Measurements from ENCODE around the gene CAT. TPM values are rescaled to one million over a fixed set of nuclear protein-coding genes. Genes with fewer than 3 reads are reported as not detected.

CAT gene
- total and polyA plus RNA-seq, 9 of the 15 experiments (the other 6 are each of a cell fraction or from before 2014, with no cell fraction given): 86.7 to 183 (median 114) TPM

- TF ChIP-seq E2F6 (IDR thresholded peaks at IDR 0.05; ENCODE audit: borderline replicate concordance in 1 of 2, extremely low read depth in 1 of 2, insufficient read depth in 1 of 2, insufficient read length in 1 of 2, low read depth in 1 of 2, low read length in 1 of 2, poor library complexity in 1 of 2, severe bottlenecking in 1 of 2) (no peak), ZKSCAN1 (IDR thresholded peaks at IDR 0.05; ENCODE audit: low read depth, low read length) (no peak), STAG1 (CRISPR knock-in tag; IDR thresholded peaks at IDR 0.05; ENCODE audit: borderline replicate concordance) (no peak; the same call in 1 of the 2 replicates), HIVEP1 (CRISPR knock-in tag; IDR thresholded peaks at IDR 0.05) (no peak), TEAD4 (IDR thresholded peaks at IDR 0.05; ENCODE audit: low read length) (peak; percentile 30; the same call in 1 of the 2 replicates), TEAD4 (CRISPR knock-in tag; IDR thresholded peaks at IDR 0.05; ENCODE audit: borderline replicate concordance) (no peak), CREM (IDR thresholded peaks at IDR 0.05; ENCODE audit: low read depth) (no peak), POLR2G (IDR thresholded peaks at IDR 0.05; ENCODE audit: low read depth, low read length) (no peak), XRCC5 (IDR thresholded peaks at IDR 0.05; ENCODE audit: low read depth, low read length) (no peak), NFYB (IDR thresholded peaks at IDR 0.05; ENCODE audit: extremely low read depth, insufficient read length) (no peak), RNF2 (IDR thresholded peaks at IDR 0.05) (0 out of 2 replicates have a peak, but pooled peaks have one; percentile 2), KHSRP (IDR thresholded peaks at IDR 0.05) (no peak), THRAP3 (IDR thresholded peaks at IDR 0.05; ENCODE audit: borderline replicate concordance) (no peak), NCOA6 (IDR thresholded peaks at IDR 0.05) (no peak), FOXA1 (IDR thresholded peaks at IDR 0.05; ENCODE audit: borderline replicate concordance) (no peak), ZNF830 (CRISPR knock-in tag; IDR thresholded peaks at IDR 0.05) (no peak)
- TF ChIP-seq, protein P1, sequence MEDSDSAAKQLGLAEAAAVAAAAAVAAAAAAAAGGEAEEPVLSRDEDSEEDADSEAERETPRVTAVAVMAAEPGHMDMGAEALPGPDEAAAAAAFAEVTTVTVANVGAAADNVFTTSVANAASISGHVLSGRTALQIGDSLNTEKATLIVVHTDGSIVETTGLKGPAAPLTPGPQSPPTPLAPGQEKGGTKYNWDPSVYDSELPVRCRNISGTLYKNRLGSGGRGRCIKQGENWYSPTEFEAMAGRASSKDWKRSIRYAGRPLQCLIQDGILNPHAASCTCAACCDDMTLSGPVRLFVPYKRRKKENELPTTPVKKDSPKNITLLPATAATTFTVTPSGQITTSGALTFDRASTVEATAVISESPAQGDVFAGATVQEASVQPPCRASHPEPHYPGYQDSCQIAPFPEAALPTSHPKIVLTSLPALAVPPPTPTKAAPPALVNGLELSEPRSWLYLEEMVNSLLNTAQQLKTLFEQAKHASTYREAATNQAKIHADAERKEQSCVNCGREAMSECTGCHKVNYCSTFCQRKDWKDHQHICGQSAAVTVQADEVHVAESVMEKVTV (CRISPR knock-in tag; IDR thresholded peaks at IDR 0.05): peak; percentile 51
Observed at GRCh38 chr11:34492806-34493414, 54.2 kb downstream of the CAT start (continued).
